GM21786 (cell line): ENCODE measurements around the gene SERPINA4.
"Not testable (repeated sequence)": the region's sequence is repeated elsewhere in the genome, so short reads cannot be mapped to it uniquely, and the experiment has no call there.

ENCODE experiments used
- ATAC-seq: cut with Tn5 transposase; IDR thresholded peaks from one replicate; pipeline ENCODE4 v1.9.1; 2021; ENCODE audit not compliant: unreplicated experiment

Gene SERPINA4

GRCh38 chr14:94591073-94591472 is 29.8 kb downstream of the SERPINA4 start:
- no peak for ATAC-seq

GRCh38 chr14:94591871-94592270 is 30.6 kb downstream of the SERPINA4 start:
- no peak for ATAC-seq

- ATAC-seq = no peak
Measured at GRCh38 chr14:94592457-94592856, 31.2 kb downstream of the SERPINA4 start.

- ATAC-seq = no peak
Measured at GRCh38 chr14:94593376-94593748, 32.1 kb downstream of the SERPINA4 start.

GRCh38 chr14:94593749-94594431 is 32.6 kb downstream of the SERPINA4 start:
- no peak for ATAC-seq

GRCh38 chr14:94594441-94594840 is 33.2 kb downstream of the SERPINA4 start:
- ATAC-seq = no peak

- no peak for ATAC-seq
Measured at GRCh38 chr14:94595912-94596311, 34.7 kb downstream of the SERPINA4 start.

GRCh38 chr14:94596361-94596760 is 35.1 kb downstream of the SERPINA4 start:
- no peak for ATAC-seq

- ATAC-seq = no peak
Measured at GRCh38 chr14:94597788-94598187, 36.5 kb downstream of the SERPINA4 start.

- no peak for ATAC-seq
Measured at GRCh38 chr14:94598506-94598815, 37.2 kb downstream of the SERPINA4 start.

- ATAC-seq = no peak
Measured at GRCh38 chr14:94598816-94599655, 37.8 kb downstream of the SERPINA4 start.

GRCh38 chr14:94599656-94600004 is 38.4 kb downstream of the SERPINA4 start:
- ATAC-seq = no peak

- no peak for ATAC-seq
Measured at GRCh38 chr14:94600148-94600545, 38.9 kb downstream of the SERPINA4 start.

- ATAC-seq = no peak
Measured at GRCh38 chr14:94601884-94602391, 40.7 kb downstream of the SERPINA4 start.

- no peak for ATAC-seq
Measured at GRCh38 chr14:94602722-94603121, 41.5 kb downstream of the SERPINA4 start.

GRCh38 chr14:94605361-94605760 is 44.1 kb downstream of the SERPINA4 start:
- ATAC-seq = no peak

- not testable (repeated sequence) for ATAC-seq
Measured at GRCh38 chr14:94608966-94609365, 47.7 kb downstream of the SERPINA4 start.

- no peak for ATAC-seq
Measured at GRCh38 chr14:94611179-94611578, 49.9 kb downstream of the SERPINA4 start.

- ATAC-seq = no peak
Measured at GRCh38 chr14:94612174-94612573, 50.9 kb downstream of the SERPINA4 start, which contains the start of gene SERPINA3. Gene SERPINA3 (plus strand): TSS chr14:94612391. CDS start chr14:94614442, 2,051 bp downstream.

- ATAC-seq = no peak
Measured at GRCh38 chr14:94612580-94613554, 51.6 kb downstream of the SERPINA4 start.
